H9 (cell line): ENCODE results near the gene GIT1. TPM values are rescaled to one million over a fixed set of nuclear protein-coding genes. Genes with fewer than 3 reads are reported as not detected.

Source experiments
- DNase-seq: peaks from one replicate; pipeline ENCODE4 v3.0.0-alpha.2; 2017
- H2AFZ ChIP-seq: one replicate; pipeline ENCODE4 v1.6.1; 2013; ENCODE audit warnings: mild to moderate bottlenecking, low read length, control low read depth, moderate library complexity
- H2AK5ac ChIP-seq: 2 replicates; pipeline ENCODE4 v1.6.1; 2013; ENCODE audit warnings: low read length, control low read depth, mixed read lengths; ENCODE audit not compliant: insufficient read length
- H2BK120ac ChIP-seq: one replicate; pipeline ENCODE4 v1.6.1; 2013; ENCODE audit warnings: low read depth, mild to moderate bottlenecking, low read length, control low read depth, inconsistent platforms; ENCODE audit not compliant: poor library complexity, severe bottlenecking
- H2BK12ac ChIP-seq: 2 replicates; pipeline ENCODE4 v1.6.1; 2013; ENCODE audit warnings: low read length, control low read depth, mixed read lengths, low read depth; ENCODE audit not compliant: insufficient read length
- H2BK15ac ChIP-seq: 2 replicates; pipeline ENCODE4 v1.6.1; 2013; ENCODE audit warnings: low read depth, low read length, control low read depth
- H2BK20ac ChIP-seq: one replicate; pipeline ENCODE4 v1.6.1; 2013; ENCODE audit warnings: low read depth, mild to moderate bottlenecking, low read length, control low read depth, inconsistent platforms; ENCODE audit not compliant: poor library complexity, severe bottlenecking
- H2BK5ac ChIP-seq: 2 replicates; pipeline ENCODE4 v1.6.1; 2013; ENCODE audit warnings: low read length, control low read depth, mixed read lengths; ENCODE audit not compliant: insufficient read length
- H3K14ac ChIP-seq: 2 replicates; pipeline ENCODE4 v1.6.1; 2013; ENCODE audit warnings: low read length, control low read depth; ENCODE audit not compliant: insufficient read depth
- H3K18ac ChIP-seq: 2 replicates; pipeline ENCODE4 v1.6.1; 2013; ENCODE audit warnings: low read depth, mild to moderate bottlenecking, mixed read lengths, low read length, control low read depth; ENCODE audit not compliant: insufficient read length
- H3K23ac ChIP-seq: 2 replicates; pipeline ENCODE4 v1.6.1; 2013; ENCODE audit warnings: low read length, control low read depth, mixed read lengths, low read depth; ENCODE audit not compliant: insufficient read length
- H3K23me2 ChIP-seq: 2 replicates; pipeline ENCODE4 v1.6.1; 2013; ENCODE audit warnings: low read depth, mild to moderate bottlenecking, mixed read lengths, low read length, control low read depth; ENCODE audit not compliant: insufficient read length, poor library complexity, severe bottlenecking
- H3K27ac ChIP-seq: 2 replicates; pipeline ENCODE4 v1.5.1; 2013; ENCODE audit warnings: low read length, control low read depth, mixed read lengths, low read depth; ENCODE audit not compliant: insufficient read length
- H3K27me3 ChIP-seq: 2 replicates; pipeline ENCODE4 v1.6.1; 2013; ENCODE audit warnings: low read length, control low read depth, inconsistent platforms; ENCODE audit not compliant: insufficient read depth
- H3K4ac ChIP-seq: 2 replicates; pipeline ENCODE4 v1.6.1; 2013; ENCODE audit warnings: low read depth, mild to moderate bottlenecking, control low read depth, inconsistent platforms, low read length, moderate library complexity
- H3K4me1 ChIP-seq: 2 replicates; pipeline ENCODE4 v1.6.1; 2013; ENCODE audit warnings: low read length, control low read depth, inconsistent platforms; ENCODE audit not compliant: insufficient read depth
- H3K4me2 ChIP-seq: 2 replicates; pipeline ENCODE4 v1.6.1; 2013; ENCODE audit warnings: low read length, control low read depth, mixed read lengths; ENCODE audit not compliant: insufficient read length, insufficient read depth
- H3K56ac ChIP-seq: 2 replicates; pipeline ENCODE4 v1.6.1; 2013; ENCODE audit warnings: low read depth, mild to moderate bottlenecking, mixed read lengths, low read length, control low read depth; ENCODE audit not compliant: insufficient read length
- H3K79me1 ChIP-seq: 2 replicates; pipeline ENCODE4 v1.6.1; 2013; ENCODE audit warnings: low read depth, mild to moderate bottlenecking, moderate library complexity, low read length, control low read depth, inconsistent platforms; ENCODE audit not compliant: insufficient read depth, poor library complexity, severe bottlenecking
- H3K79me2 ChIP-seq: 2 replicates; pipeline ENCODE4 v1.6.1; 2013; ENCODE audit warnings: low read length, control low read depth, inconsistent platforms; ENCODE audit not compliant: insufficient read depth
- H3K9ac ChIP-seq: 2 replicates; pipeline ENCODE4 v1.6.1; 2013; ENCODE audit warnings: low read length, control low read depth, mixed read lengths; ENCODE audit not compliant: insufficient read length; ENCODE audit errors: extremely low read depth
- H3K9me3 ChIP-seq: one replicate; pipeline ENCODE4 v1.6.1; 2013; ENCODE audit warnings: low read depth, low read length, inconsistent platforms; ENCODE audit not compliant: control insufficient read depth
- H3T11ph ChIP-seq: one replicate; pipeline ENCODE4 v1.6.1; 2013; ENCODE audit warnings: mild to moderate bottlenecking, low read length, control low read depth, inconsistent platforms
- H4K20me1 ChIP-seq: one replicate; pipeline ENCODE4 v1.6.1; 2013; ENCODE audit not compliant: control insufficient read depth, insufficient read length, insufficient read depth
- H4K5ac ChIP-seq: 2 replicates; pipeline ENCODE4 v1.6.1; 2013; ENCODE audit warnings: low read depth, mild to moderate bottlenecking, mixed read lengths, low read length, control low read depth; ENCODE audit not compliant: insufficient read length
- H4K8ac ChIP-seq: replicated peaks from 2 replicates; pipeline ENCODE4 v1.6.1; 2013; ENCODE audit warnings: low read length, control low read depth, mixed read lengths, low read depth; ENCODE audit not compliant: insufficient read length
- H4K91ac ChIP-seq: 2 replicates; pipeline ENCODE4 v1.6.1; 2013; ENCODE audit warnings: low read depth, mild to moderate bottlenecking, moderate library complexity, mixed read lengths, low read length, control low read depth; ENCODE audit not compliant: insufficient read length
- H3K27ac Mint-ChIP-seq, 3 experiments: 2 replicates in 2 of 3; 3 replicates in 1 of 3; pipeline ENCODE4 v1.8.0; 2020 to 2021; ENCODE audit warnings: mixed read lengths in 3 of 3, mild to moderate bottlenecking in 1 of 3, moderate library complexity in 1 of 3
- H3K27me3 Mint-ChIP-seq: 2 replicates; pipeline ENCODE4 v1.8.0; 2021; ENCODE audit warnings: low read depth, mild to moderate bottlenecking, moderate library complexity, mixed read lengths
- H3K36me3 Mint-ChIP-seq, 3 experiments: 2 replicates in 2 of 3; 3 replicates in 1 of 3; pipeline ENCODE4 v1.8.0; 2020 to 2021; ENCODE audit warnings: low read depth in 3 of 3, mixed read lengths in 3 of 3; ENCODE audit not compliant: insufficient read depth in 1 of 3
- H3K4me1 Mint-ChIP-seq, 2 experiments: 2 replicates each; pipeline ENCODE4 v1.8.0; 2020; ENCODE audit warnings: mixed read lengths in 2 of 2
- H3K4me3 Mint-ChIP-seq, 2 experiments: 2 replicates in 1 of 2; 3 replicates in 1 of 2; pipeline ENCODE4 v1.8.0; 2020 to 2021; ENCODE audit warnings: mild to moderate bottlenecking in 2 of 2, mixed read lengths in 2 of 2, moderate library complexity in 1 of 2
- H3K9me3 Mint-ChIP-seq, 2 experiments: 2 replicates in 1 of 2; 3 replicates in 1 of 2; pipeline ENCODE4 v1.8.0; 2020; ENCODE audit warnings: mild to moderate bottlenecking in 2 of 2, mixed read lengths in 2 of 2, moderate library complexity in 1 of 2
- CTCF ChIP-seq: fragments of 200-600 bp; sonication (generic); conservative IDR thresholded peaks from 3 replicates; pipeline ENCODE4 v1.8.0; 2021; ENCODE audit warnings: antibody characterized with exemption, mild to moderate bottlenecking
- WGBS: extraction: QIAGEN DNeasy Blood & Tissue Kit; methylation state at CpG from one replicate; pipeline ENCODE4 v1.1.7; 2013; ENCODE audit warnings: missing lambda C conversion rate, low lambda C conversion rate, mixed read lengths; ENCODE audit not compliant: insufficient read length; ENCODE audit errors: extremely low coverage; 5-methylcytosine and 5-hydroxymethylcytosine counted together
- long read RNA-seq: library from polyadenylated mRNA; unstranded; transcript quantifications from one replicate; pipeline ENCODE4 v2.0.0, GENCODE V29; 2020
- total RNA-seq: library from RNA; stranded (reverse); gene quantifications from 2 replicates; pipeline ENCODE4 v1.2.1, GENCODE V29; 2021

The GIT1 gene
- total RNA-seq, result 47.0 and 47.4 TPM in 2 replicates
- long read RNA-seq, partial matches to known transcripts, result 42 of 56 reads
- long read RNA-seq, other reads (novel, unspliced or antisense), result 14 of 56 reads

- Histone ChIP-seq H3K23me2 (peaks cover 37% of the 10 kb centered on the region), H2AFZ (no peak within 1 kb of the TSS), H3K14ac (no peak within 1 kb of the TSS), H2BK120ac (no peak within 1 kb of the TSS), H2BK12ac (no peak within 1 kb of the TSS), H2AK5ac (no peak within 1 kb of the TSS), H2BK5ac (no peak within 1 kb of the TSS), H3K27me3 (no peaks in the 10 kb centered on the region), H3K79me2 (peaks cover 23% of the 10 kb centered on the region; the same call in 1 of the 2 replicates), H3K9me3 (no peaks in the 10 kb centered on the region), H3K23ac (no peak within 1 kb of the TSS), H4K91ac (no peak within 1 kb of the TSS), H3T11ph (no peak within 1 kb of the TSS), H3K4me2 (peak within 1 kb of the TSS; percentile 76), H3K4ac (no peak within 1 kb of the TSS), H3K18ac (no peak within 1 kb of the TSS), H4K8ac (no peak within 1 kb of the TSS), H2BK15ac (no peak within 1 kb of the TSS), H4K20me1 (no peaks in the 10 kb centered on the region), H3K56ac (no peak within 1 kb of the TSS), H3K79me1 (peaks cover 4% of the 10 kb centered on the region), H3K27ac (no peak within 1 kb of the TSS), H2BK20ac (no peak within 1 kb of the TSS), H3K9ac (peak within 1 kb of the TSS; percentile 0), H4K5ac (no peak within 1 kb of the TSS), H3K4me1 (peaks cover 12% of the 10 kb centered on the region; the same call in 1 of the 2 replicates)
- TF ChIP-seq CTCF, result no peak
- DNase-seq, result peak; percentile 87
- no CpG with 5 or more reads among the region's 70 CpGs for WGBS
- Mint-ChIP-seq H3K36me3 (peaks cover 0 to 1% (median 0%) of the 10 kb centered on the region in 3 experiments; a peak in 1 of 7 replicates), H3K9me3 (no peaks in the 10 kb centered on the region), H3K27me3 (peaks cover 5% of the 10 kb centered on the region), H3K4me1 (peaks cover 47 to 62% of the 10 kb centered on the region in 2 experiments), H3K4me3 (peak within 1 kb of the TSS; percentile 81 to 90), H3K27ac (no peak within 1 kb of the TSS)
Measured at GRCh38 chr17:29589524-29590410, at the start of gene GIT1. Gene GIT1, minus strand, starts transcription at chr17:29589648. Its CDS starts 270 bp downstream, at chr17:29589378.
